ENCODE measurements around the gene RNF19B.

The RNF19B gene

DNA sequence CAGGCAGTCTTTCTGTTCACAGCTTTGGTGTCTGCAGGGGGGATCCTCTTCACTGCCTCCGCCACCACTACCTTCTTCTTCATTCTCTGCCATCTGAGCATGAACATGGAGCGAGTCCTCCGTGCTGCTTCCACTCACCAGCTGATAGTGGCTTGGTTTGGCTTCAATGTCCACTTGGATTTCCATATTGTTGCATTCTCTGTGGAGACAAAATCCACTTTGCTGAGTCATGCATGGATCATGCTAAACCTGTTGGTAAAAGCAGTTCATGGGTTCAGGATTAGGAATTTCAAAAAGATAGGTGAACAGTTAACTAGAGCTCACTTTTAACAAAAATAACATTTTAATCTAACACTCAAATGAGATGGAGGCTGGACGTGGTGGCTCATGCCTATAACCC lies 27.5 kb downstream of the RNF19B start:
- TF ChIP-seq RAD21 (IDR thresholded peaks at IDR 0.05; ENCODE audit: low read depth) (no peak), TEAD4 (IDR thresholded peaks at IDR 0.05) (no peak), EGR1 (IDR thresholded peaks at IDR 0.05) (no peak), CREB1 (IDR thresholded peaks at IDR 0.05; ENCODE audit: low read depth) (no peak), EP300 (IDR thresholded peaks at IDR 0.05; ENCODE audit: borderline replicate concordance) (no peak), TCF12 (IDR thresholded peaks at IDR 0.05; ENCODE audit: low read depth) (no peak), ZBTB7A (IDR thresholded peaks at IDR 0.05; ENCODE audit: low read depth) (no peak), YY1 (IDR thresholded peaks at IDR 0.05; ENCODE audit: low read depth) (no peak), TAF1 (IDR thresholded peaks at IDR 0.05; ENCODE audit: low read depth) (no peak)
- TF ChIP-seq, protein P1, sequence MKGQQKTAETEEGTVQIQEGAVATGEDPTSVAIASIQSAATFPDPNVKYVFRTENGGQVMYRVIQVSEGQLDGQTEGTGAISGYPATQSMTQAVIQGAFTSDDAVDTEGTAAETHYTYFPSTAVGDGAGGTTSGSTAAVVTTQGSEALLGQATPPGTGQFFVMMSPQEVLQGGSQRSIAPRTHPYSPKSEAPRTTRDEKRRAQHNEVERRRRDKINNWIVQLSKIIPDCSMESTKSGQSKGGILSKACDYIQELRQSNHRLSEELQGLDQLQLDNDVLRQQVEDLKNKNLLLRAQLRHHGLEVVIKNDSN (IDR thresholded peaks at IDR 0.05), result no peak
- TF ChIP-seq, protein P2, sequence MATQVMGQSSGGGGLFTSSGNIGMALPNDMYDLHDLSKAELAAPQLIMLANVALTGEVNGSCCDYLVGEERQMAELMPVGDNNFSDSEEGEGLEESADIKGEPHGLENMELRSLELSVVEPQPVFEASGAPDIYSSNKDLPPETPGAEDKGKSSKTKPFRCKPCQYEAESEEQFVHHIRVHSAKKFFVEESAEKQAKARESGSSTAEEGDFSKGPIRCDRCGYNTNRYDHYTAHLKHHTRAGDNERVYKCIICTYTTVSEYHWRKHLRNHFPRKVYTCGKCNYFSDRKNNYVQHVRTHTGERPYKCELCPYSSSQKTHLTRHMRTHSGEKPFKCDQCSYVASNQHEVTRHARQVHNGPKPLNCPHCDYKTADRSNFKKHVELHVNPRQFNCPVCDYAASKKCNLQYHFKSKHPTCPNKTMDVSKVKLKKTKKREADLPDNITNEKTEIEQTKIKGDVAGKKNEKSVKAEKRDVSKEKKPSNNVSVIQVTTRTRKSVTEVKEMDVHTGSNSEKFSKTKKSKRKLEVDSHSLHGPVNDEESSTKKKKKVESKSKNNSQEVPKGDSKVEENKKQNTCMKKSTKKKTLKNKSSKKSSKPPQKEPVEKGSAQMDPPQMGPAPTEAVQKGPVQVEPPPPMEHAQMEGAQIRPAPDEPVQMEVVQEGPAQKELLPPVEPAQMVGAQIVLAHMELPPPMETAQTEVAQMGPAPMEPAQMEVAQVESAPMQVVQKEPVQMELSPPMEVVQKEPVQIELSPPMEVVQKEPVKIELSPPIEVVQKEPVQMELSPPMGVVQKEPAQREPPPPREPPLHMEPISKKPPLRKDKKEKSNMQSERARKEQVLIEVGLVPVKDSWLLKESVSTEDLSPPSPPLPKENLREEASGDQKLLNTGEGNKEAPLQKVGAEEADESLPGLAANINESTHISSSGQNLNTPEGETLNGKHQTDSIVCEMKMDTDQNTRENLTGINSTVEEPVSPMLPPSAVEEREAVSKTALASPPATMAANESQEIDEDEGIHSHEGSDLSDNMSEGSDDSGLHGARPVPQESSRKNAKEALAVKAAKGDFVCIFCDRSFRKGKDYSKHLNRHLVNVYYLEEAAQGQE (IDR thresholded peaks at IDR 0.05; ENCODE audit: low read depth), result no peak
- TF ChIP-seq, protein P3, sequence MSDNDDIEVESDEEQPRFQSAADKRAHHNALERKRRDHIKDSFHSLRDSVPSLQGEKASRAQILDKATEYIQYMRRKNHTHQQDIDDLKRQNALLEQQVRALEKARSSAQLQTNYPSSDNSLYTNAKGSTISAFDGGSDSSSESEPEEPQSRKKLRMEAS (IDR thresholded peaks at IDR 0.05), result no peak

DNA sequence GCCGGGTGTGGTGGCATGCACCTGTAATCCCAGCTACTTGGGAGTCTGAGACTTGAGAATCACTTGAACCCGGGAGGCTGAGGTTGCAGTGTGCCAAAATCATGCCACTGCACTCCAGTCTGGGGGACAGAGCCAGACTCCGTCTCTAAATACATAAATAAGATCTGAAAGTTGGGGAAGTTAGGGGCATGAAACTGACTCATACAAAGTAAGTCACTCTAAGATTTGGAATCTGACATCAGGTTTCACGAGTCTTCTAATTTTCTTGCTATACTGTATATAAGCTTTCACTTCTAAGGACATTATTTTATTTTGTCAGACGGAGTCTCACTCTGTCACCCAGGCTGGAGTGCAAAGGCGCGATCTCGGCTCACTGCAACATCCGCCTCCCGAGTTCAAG lies 30.1 kb downstream of the RNF19B start:
- TF ChIP-seq, protein P3 (IDR thresholded peaks at IDR 0.05), result no peak
- TF ChIP-seq, protein P1 (IDR thresholded peaks at IDR 0.05), result no peak
- TF ChIP-seq CEBPB (IDR thresholded peaks at IDR 0.05) (no peak), EGR1 (IDR thresholded peaks at IDR 0.05) (no peak), ZBTB7A (IDR thresholded peaks at IDR 0.05; ENCODE audit: low read depth) (no peak), TCF12 (IDR thresholded peaks at IDR 0.05; ENCODE audit: low read depth) (no peak), CREB1 (IDR thresholded peaks at IDR 0.05; ENCODE audit: low read depth) (no peak), YY1 (IDR thresholded peaks at IDR 0.05; ENCODE audit: low read depth) (no peak), EP300 (IDR thresholded peaks at IDR 0.05; ENCODE audit: borderline replicate concordance) (no peak), TEAD4 (IDR thresholded peaks at IDR 0.05) (no peak), FOXM1 (IDR thresholded peaks at IDR 0.05; ENCODE audit: borderline replicate concordance, low read depth) (no peak), RAD21 (IDR thresholded peaks at IDR 0.05; ENCODE audit: low read depth) (no peak), TAF1 (IDR thresholded peaks at IDR 0.05; ENCODE audit: low read depth) (no peak)
- TF ChIP-seq, protein P2 (IDR thresholded peaks at IDR 0.05; ENCODE audit: low read depth), result no peak

DNA sequence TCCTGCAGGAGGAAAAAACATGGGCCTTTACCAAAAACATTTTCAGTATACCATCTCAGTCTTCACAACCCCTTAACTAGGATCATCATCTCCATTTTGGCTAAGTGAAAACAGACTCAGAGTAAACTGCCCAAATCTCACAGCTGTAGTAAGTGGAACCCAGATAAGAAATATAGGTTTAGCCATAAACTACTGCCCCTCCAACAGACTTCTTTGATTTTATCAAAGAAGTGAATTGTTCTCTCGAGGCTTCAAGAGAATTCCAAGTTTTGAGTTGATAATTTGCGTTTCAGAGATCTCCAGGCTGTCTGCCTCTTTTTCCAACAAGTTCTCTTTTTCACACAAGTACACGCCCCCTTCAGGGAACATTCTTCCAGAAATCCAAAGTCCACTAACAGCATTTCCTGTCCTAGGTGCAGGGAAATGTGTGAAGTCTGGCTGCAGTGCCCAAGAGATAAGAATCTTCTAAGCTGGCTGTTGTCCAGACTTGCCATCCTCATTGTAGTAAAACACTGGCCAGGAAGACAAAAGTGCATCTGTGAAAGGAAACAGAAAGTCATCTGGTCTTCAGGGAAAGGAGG lies 30.8 kb downstream of the RNF19B start:
- TF ChIP-seq, protein P1 (IDR thresholded peaks at IDR 0.05), result no peak
- TF ChIP-seq YY1 (IDR thresholded peaks at IDR 0.05; ENCODE audit: low read depth) (no peak), CEBPB (IDR thresholded peaks at IDR 0.05) (no peak), NFIC (IDR thresholded peaks at IDR 0.05) (no peak), TAF1 (IDR thresholded peaks at IDR 0.05; ENCODE audit: low read depth) (no peak), EGR1 (IDR thresholded peaks at IDR 0.05) (no peak), ZBTB7A (IDR thresholded peaks at IDR 0.05; ENCODE audit: low read depth) (no peak), CREB1 (IDR thresholded peaks at IDR 0.05; ENCODE audit: low read depth) (no peak), TEAD4 (IDR thresholded peaks at IDR 0.05) (no peak), RAD21 (IDR thresholded peaks at IDR 0.05; ENCODE audit: low read depth) (no peak), TCF12 (IDR thresholded peaks at IDR 0.05; ENCODE audit: low read depth) (no peak), EP300 (IDR thresholded peaks at IDR 0.05; ENCODE audit: borderline replicate concordance) (no peak), FOXM1 (IDR thresholded peaks at IDR 0.05; ENCODE audit: borderline replicate concordance, low read depth) (no peak)
- TF ChIP-seq, protein P3 (IDR thresholded peaks at IDR 0.05), result no peak
- TF ChIP-seq, protein P2 (IDR thresholded peaks at IDR 0.05; ENCODE audit: low read depth), result no peak
